ENCODE results near the gene MCTP2. TPM values are rescaled to one million over a fixed set of nuclear protein-coding genes. Genes with fewer than 3 reads are reported as not detected.

MCTP2 gene
- total RNA-seq, 1 experiment from 2014 or later: 7.4 TPM

DNA sequence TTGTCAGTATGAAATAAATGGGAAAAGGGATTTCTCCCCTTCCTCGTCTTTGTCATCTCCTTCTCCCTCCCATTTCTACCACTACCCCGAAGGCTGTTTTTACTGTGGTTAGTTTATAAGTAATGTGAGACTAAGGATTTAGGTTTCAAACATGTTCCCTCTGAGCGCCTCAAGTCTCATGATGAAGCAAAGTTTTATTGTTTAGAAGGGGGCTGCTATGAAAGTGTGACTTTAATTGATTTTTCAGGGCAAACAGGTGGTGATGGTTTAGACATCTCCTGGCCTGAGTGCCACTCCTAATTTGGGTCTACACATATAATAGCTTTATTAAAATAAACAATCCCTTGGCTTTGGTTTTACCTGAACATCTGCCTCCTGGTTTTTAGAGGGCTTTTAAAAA is 185.5 kb downstream of the MCTP2 start (continued):
- TF ChIP-seq, protein P1, sequence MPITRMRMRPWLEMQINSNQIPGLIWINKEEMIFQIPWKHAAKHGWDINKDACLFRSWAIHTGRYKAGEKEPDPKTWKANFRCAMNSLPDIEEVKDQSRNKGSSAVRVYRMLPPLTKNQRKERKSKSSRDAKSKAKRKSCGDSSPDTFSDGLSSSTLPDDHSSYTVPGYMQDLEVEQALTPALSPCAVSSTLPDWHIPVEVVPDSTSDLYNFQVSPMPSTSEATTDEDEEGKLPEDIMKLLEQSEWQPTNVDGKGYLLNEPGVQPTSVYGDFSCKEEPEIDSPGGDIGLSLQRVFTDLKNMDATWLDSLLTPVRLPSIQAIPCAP (CRISPR knock-in tag; IDR thresholded peaks at IDR 0.05): no peak
- no peak for TF ChIP-seq USF2 (CRISPR knock-in tag; IDR thresholded peaks at IDR 0.05)
- no peak for TF ChIP-seq NFYB (CRISPR knock-in tag; conservative IDR thresholded peaks at IDR 0.05; ENCODE audit: low read depth)
- TF ChIP-seq ZNF671 (CRISPR knock-in tag; IDR thresholded peaks at IDR 0.05): no peak
- no peak for TF ChIP-seq NFATC4 (CRISPR knock-in tag; IDR thresholded peaks at IDR 0.05)
- no peak for TF ChIP-seq ZNF219 (CRISPR knock-in tag; IDR thresholded peaks at IDR 0.05; ENCODE audit: borderline replicate concordance)

GRCh38 chr15:94417501-94418293 is 186.3 kb downstream of the MCTP2 start:
- no peak for TF ChIP-seq NR3C1 (CRISPR knock-in tag; conservative IDR thresholded peaks at IDR 0.05; ENCODE audit: low read depth)
- no peak for TF ChIP-seq NR1H2 (CRISPR knock-in tag; IDR thresholded peaks at IDR 0.05)
- TF ChIP-seq MAX (CRISPR knock-in tag; IDR thresholded peaks at IDR 0.05): no peak
- TF ChIP-seq ZNF232 (CRISPR knock-in tag; IDR thresholded peaks at IDR 0.05): no peak
- no peak for TF ChIP-seq ZNF281 (CRISPR knock-in tag; IDR thresholded peaks at IDR 0.05)
- TF ChIP-seq E2F5 (CRISPR knock-in tag; IDR thresholded peaks at IDR 0.05): no peak
- TF ChIP-seq ZBTB43 (CRISPR knock-in tag; IDR thresholded peaks at IDR 0.05): no peak
- TF ChIP-seq GRHL2 (CRISPR knock-in tag; IDR thresholded peaks at IDR 0.05; ENCODE audit: insufficient replicate concordance, severe bottlenecking): no peak
- TF ChIP-seq PRRX2 (CRISPR knock-in tag; IDR thresholded peaks at IDR 0.05): no peak
- TF ChIP-seq MLX (CRISPR knock-in tag; IDR thresholded peaks at IDR 0.05): no peak
- Mint-ChIP-seq H3K4me1 (peaks cover 11% of the 10 kb centered on the region), H3K27me3 (ENCODE audit: low read depth) (no peaks in the 10 kb centered on the region), H3K36me3 (peaks cover 4% of the 10 kb centered on the region), H3K4me3 (no peak overlapping the region), H3K27ac (no peak overlapping the region), H3K9me3 (peaks cover 23% of the 10 kb centered on the region)
- POLR2A ChIA-PET: no interaction called here
- CTCF ChIA-PET: no interaction called here
- ATAC-seq (no peak), DNase-seq (ENCODE audit: low spot score) (no peak)

Data from WTC11 (cell line).